Endodermal cell (in vitro differentiated cells): ENCODE data around the gene KLF15. TPM values are rescaled to one million over a fixed set of nuclear protein-coding genes. Genes with fewer than 3 reads are reported as not detected.

Source experiments
- DNase-seq: peaks from one replicate; pipeline ENCODE4 v3.0.0-alpha.2; 2017
- H3K27ac ChIP-seq: 2 replicates; pipeline ENCODE4 v1.5.1; 2013; ENCODE audit warnings: mild to moderate bottlenecking, low read depth, low read length, moderate library complexity
- H3K27me3 ChIP-seq: 2 replicates; pipeline ENCODE4 v1.6.1; 2013; ENCODE audit warnings: mild to moderate bottlenecking, low read length, moderate library complexity; ENCODE audit not compliant: insufficient read depth, control insufficient read depth, poor library complexity, severe bottlenecking
- H3K36me3 ChIP-seq: 2 replicates; pipeline ENCODE4 v1.7.0; 2013; ENCODE audit warnings: mild to moderate bottlenecking, low read length, moderate library complexity; ENCODE audit not compliant: control insufficient read depth, insufficient read depth
- H3K4me1 ChIP-seq: one replicate; pipeline ENCODE4 v1.7.0; 2013; ENCODE audit warnings: low read length; ENCODE audit not compliant: control insufficient read depth, insufficient read depth
- H3K4me3 ChIP-seq: 2 replicates; pipeline ENCODE4 v1.5.1; 2013; ENCODE audit warnings: mild to moderate bottlenecking, low read length, moderate library complexity
- H3K9ac ChIP-seq: 2 replicates; pipeline ENCODE4 v1.6.1; 2013; ENCODE audit warnings: mild to moderate bottlenecking, low read length, moderate library complexity; ENCODE audit not compliant: poor library complexity, severe bottlenecking; ENCODE audit errors: extremely low read depth
- H3K9me3 ChIP-seq: 2 replicates; pipeline ENCODE4 v1.6.1; 2013; ENCODE audit warnings: mild to moderate bottlenecking, low read length, moderate library complexity; ENCODE audit not compliant: control insufficient read depth
- H3K27ac Mint-ChIP-seq: 2 replicates; pipeline ENCODE4 v1.8.0; 2020; ENCODE audit warnings: mixed read lengths
- H3K27me3 Mint-ChIP-seq: 2 replicates; pipeline ENCODE4 v1.8.0; 2021; ENCODE audit warnings: mild to moderate bottlenecking, mixed read lengths; ENCODE audit not compliant: insufficient read depth
- H3K36me3 Mint-ChIP-seq: 2 replicates; pipeline ENCODE4 v1.8.0; 2020; ENCODE audit warnings: low read depth, mixed read lengths
- H3K4me1 Mint-ChIP-seq: 2 replicates; pipeline ENCODE4 v1.8.0; 2020; ENCODE audit warnings: mixed read lengths
- H3K4me3 Mint-ChIP-seq: 2 replicates; pipeline ENCODE4 v1.8.0; 2020; ENCODE audit warnings: mild to moderate bottlenecking, moderate library complexity, mixed read lengths
- H3K9me3 Mint-ChIP-seq: 2 replicates; pipeline ENCODE4 v1.8.0; 2020; ENCODE audit warnings: mild to moderate bottlenecking, mixed read lengths
- CTCF ChIP-seq: fragments of 200-600 bp; sonication (generic); conservative IDR thresholded peaks from 2 replicates; pipeline ENCODE4 v1.5.0; 2021; ENCODE audit warnings: antibody characterized with exemption, mild to moderate bottlenecking
- WGBS, 2 experiments: methylation state at CpG; one replicate each; pipeline versions ENCODE4 v1.1.5 to v1.1.7; 2013; ENCODE audit warnings: missing lambda C conversion rate in 2 of 2, mixed read lengths in 1 of 2; ENCODE audit not compliant: insufficient coverage in 1 of 2, insufficient read length in 1 of 2; 5-methylcytosine and 5-hydroxymethylcytosine counted together
- total RNA-seq, 2 donors: library from RNA; stranded (reverse); fragmentation: NEBNext Ultra II Directional in 1 of 2; extraction: Animal tissue kit (Norgen Biotek cat#: 25700) in 1 of 2; gene quantifications; 2 replicates in 1 of 2; 3 replicates in 1 of 2; pipeline ENCODE4 v1.2.1, GENCODE V29; 2021

KLF15 gene
- total RNA-seq, 2 donors from 2014 or later: 20.7 to 31.1 TPM

- H3K9me3 Mint-ChIP-seq: no peaks in the 10 kb centered on the region
- Histone ChIP-seq H3K4me3 (peak overlapping the region; percentile 64), H3K27me3 (peaks cover 29% of the 10 kb centered on the region), H3K4me1 (no peaks in the 10 kb centered on the region), H3K36me3 (no peaks in the 10 kb centered on the region), H3K9me3 (no peaks in the 10 kb centered on the region), H3K9ac (peak overlapping the region; percentile 44), H3K27ac (no peak overlapping the region)
- no peak for DNase-seq
- H3K4me3 Mint-ChIP-seq: peak overlapping the region; percentile 50
- TF ChIP-seq CTCF: peak; percentile 48
- 14 to 23% methylated on average over 7 to 30 of the region's 30 CpGs for WGBS, 2 experiments
- H3K27me3 Mint-ChIP-seq: peaks cover 62% of the 10 kb centered on the region
- no peaks in the 10 kb centered on the region for H3K36me3 Mint-ChIP-seq
- peaks cover 2% of the 10 kb centered on the region for H3K4me1 Mint-ChIP-seq
- no peak overlapping the region for H3K27ac Mint-ChIP-seq
Observed at GRCh38 chr3:126394977-126395321, 37.7 kb upstream of the KLF15 start.

- Histone ChIP-seq H3K9ac (peak within 1 kb of the TSS; percentile 44), H3K36me3 (no peaks in the 10 kb centered on the region), H3K4me3 (peak within 1 kb of the TSS; percentile 64), H3K27me3 (peaks cover 29% of the 10 kb centered on the region), H3K4me1 (no peaks in the 10 kb centered on the region), H3K9me3 (no peaks in the 10 kb centered on the region), H3K27ac (no peak within 1 kb of the TSS)
- Mint-ChIP-seq H3K4me1 (peaks cover 6% of the 10 kb centered on the region), H3K4me3 (peak within 1 kb of the TSS; percentile 50), H3K27ac (peak within 1 kb of the TSS; percentile 23), H3K27me3 (peaks cover 67% of the 10 kb centered on the region), H3K9me3 (no peaks in the 10 kb centered on the region), H3K36me3 (no peaks in the 10 kb centered on the region)
- peak; percentile 93 for DNase-seq
- TF ChIP-seq CTCF: no peak
- WGBS, 2 experiments: 39 to 66% methylated on average over 25 to 43 of the region's 43 CpGs
Observed at GRCh38 chr3:126394179-126394976, 37.2 kb upstream of the KLF15 start, which contains the start of gene CFAP100. Gene CFAP100 (plus strand): TSS chr3:126394909. CDS start chr3:126396001, 1,092 bp downstream.

DNA sequence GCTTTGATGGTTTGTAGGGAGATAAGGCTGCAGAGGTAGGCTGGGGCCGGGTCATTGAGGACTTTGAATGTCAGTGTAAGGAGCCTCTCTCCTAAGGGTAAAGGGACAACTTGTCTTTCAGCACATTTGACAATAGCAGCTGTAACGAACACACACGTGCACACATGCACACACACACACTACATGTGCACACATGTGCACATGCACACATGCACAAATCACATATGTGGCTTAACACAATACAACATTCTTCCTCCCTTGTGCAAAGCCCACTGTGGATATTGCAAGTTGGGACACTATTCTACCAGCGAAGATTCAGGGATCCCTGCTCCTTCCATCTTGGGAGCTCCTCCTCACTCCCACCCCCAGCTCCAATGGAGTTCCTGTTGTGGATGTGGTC is 36.4 kb upstream of the KLF15 start:
- WGBS, 2 experiments: 91 to 93% methylated on average over 4 of the region's 4 CpGs
- H3K9me3 ChIP-seq: no peaks in the 10 kb centered on the region
- no peak overlapping the region for H3K9ac ChIP-seq
- DNase-seq: no peak
- no peak for TF ChIP-seq CTCF
- H3K36me3 Mint-ChIP-seq: no peaks in the 10 kb centered on the region
- peaks cover 68% of the 10 kb centered on the region for H3K27me3 Mint-ChIP-seq
- no peaks in the 10 kb centered on the region for H3K9me3 Mint-ChIP-seq
- H3K27ac ChIP-seq: no peak overlapping the region
- H3K36me3 ChIP-seq: no peaks in the 10 kb centered on the region
- H3K4me1 Mint-ChIP-seq: peaks cover 7% of the 10 kb centered on the region
- H3K27me3 ChIP-seq: peaks cover 29% of the 10 kb centered on the region
- H3K27ac Mint-ChIP-seq: no peak overlapping the region
- no peaks in the 10 kb centered on the region for H3K4me1 ChIP-seq
- H3K4me3 ChIP-seq: no peak overlapping the region
- no peak overlapping the region for H3K4me3 Mint-ChIP-seq
